ENCODE data around the gene TMEM255B. TPM values are rescaled to one million over a fixed set of nuclear protein-coding genes. Genes with fewer than 3 reads are reported as not detected.

TMEM255B gene
- total RNA-seq, 1 experiment from 2014 or later, result 7.7 TPM

- no peak for TF ChIP-seq REST (IDR thresholded peaks at IDR 0.05; ENCODE audit: low read depth)
- no peak for TF ChIP-seq MAX (IDR thresholded peaks at IDR 0.05)
Observed at GRCh38 chr13:113735750-113736149, 23.3 kb upstream of the TMEM255B start (continued).

GRCh38 chr13:113736258-113736731 lies 22.7 kb upstream of the TMEM255B start:
- H3K9me2 ChIP-seq (ENCODE audit: insufficient read depth), result no peaks in the 10 kb centered on the region
- no peak overlapping the region for H3K9ac ChIP-seq (ENCODE audit: low read length)
- POLR2A ChIA-PET, result no interaction called here
- H3K27ac ChIP-seq (ENCODE audit: low read depth, low read length), result no peak overlapping the region
- no peak for DNase-seq (ENCODE audit: low read depth, low spot score)
- no peak overlapping the region for H3K4me2 ChIP-seq (ENCODE audit: low read length)
- H4K20me1 ChIP-seq (ENCODE audit: insufficient read depth), result no peaks in the 10 kb centered on the region
- no peaks in the 10 kb centered on the region for H3K27me3 ChIP-seq (ENCODE audit: insufficient read depth, low read length)
- BruUV-seq (replicated peaks), result no TSS peak
- RAD21 ChIA-PET (ENCODE audit: low non-redundant PET in 1 of 2, low total read pairs in 2 of 2, uncharacterized antibody in 2 of 2, unreplicated experiment in 2 of 2), result no interaction called here
- CTCF ChIA-PET, result no interaction called here
- H3K79me2 ChIP-seq (ENCODE audit: insufficient read depth, low read length), result no peaks in the 10 kb centered on the region
- no peak overlapping the region for H2AFZ ChIP-seq (ENCODE audit: low read depth, low read length, poor library complexity, severe bottlenecking)
- ATAC-seq, result no peak
- H3K36me3 ChIP-seq (ENCODE audit: control insufficient read depth in 1 of 2, insufficient read depth in 2 of 2, low read length in 2 of 2), result no peaks in the 10 kb centered on the region
- no peak overlapping the region for H3K4me3 ChIP-seq (replicated peaks in 1 of 2; ENCODE audit: low read depth in 1 of 2, low read length in 2 of 2)
- intact Hi-C loops (cut with micrococcal nuclease), result no loop called here
- no peak for TF ChIP-seq RAD21 (IDR thresholded peaks at IDR 0.05; ENCODE audit: low read depth)
- no peak for TF ChIP-seq POLR2A (IDR thresholded peaks at IDR 0.05; ENCODE audit: borderline replicate concordance, extremely low read depth, insufficient read depth, insufficient read length)
- no peak for TF ChIP-seq POLR2AphosphoS5 (IDR thresholded peaks at IDR 0.05; ENCODE audit: low read depth, low read length)
- TF ChIP-seq EGR1 (IDR thresholded peaks at IDR 0.05; ENCODE audit: low read depth), result no peak
- no peak for TF ChIP-seq MAX (IDR thresholded peaks at IDR 0.05)
- no peak for TF ChIP-seq CTCF (IDR thresholded peaks at IDR 0.05 in 2 of 3, conservative IDR thresholded peaks at IDR 0.05 in 1 of 3; ENCODE audit: borderline replicate concordance in 1 of 3, insufficient read depth in 1 of 3, low read depth in 2 of 3, low read length in 2 of 3)
- TF ChIP-seq ZFX (IDR thresholded peaks at IDR 0.05), result no peak
- TF ChIP-seq REST (IDR thresholded peaks at IDR 0.05; ENCODE audit: low read depth), result no peak
- TF ChIP-seq CEBPB (IDR thresholded peaks at IDR 0.05; ENCODE audit: low read depth), result no peak
- TF ChIP-seq ATF3 (IDR thresholded peaks at IDR 0.05), result no peak
- no peak for TF ChIP-seq FOSL1 (IDR thresholded peaks at IDR 0.05; ENCODE audit: low read depth)
- no peak for TF ChIP-seq SP1 (IDR thresholded peaks at IDR 0.05; ENCODE audit: low read depth)
- TF ChIP-seq ELF1 (IDR thresholded peaks at IDR 0.05; ENCODE audit: borderline replicate concordance, low read depth), result no peak
- no peak for TF ChIP-seq EZH2phosphoT487 (IDR thresholded peaks at IDR 0.05; ENCODE audit: borderline replicate concordance)
- peaks cover 0 to 5% of the 10 kb centered on the region in 2 experiments; a peak in 2 of 4 replicates for H3K9me3 ChIP-seq (ENCODE audit: control insufficient read depth in 1 of 2, insufficient read depth in 1 of 2, low read depth in 1 of 2, low read length in 2 of 2)
- H3K4me1 ChIP-seq (ENCODE audit: control insufficient read depth in 1 of 2, insufficient read depth in 2 of 2, low read length in 2 of 2), result no peaks in the 10 kb centered on the region
